ENCODE results near the gene CCDC57.

DNA sequence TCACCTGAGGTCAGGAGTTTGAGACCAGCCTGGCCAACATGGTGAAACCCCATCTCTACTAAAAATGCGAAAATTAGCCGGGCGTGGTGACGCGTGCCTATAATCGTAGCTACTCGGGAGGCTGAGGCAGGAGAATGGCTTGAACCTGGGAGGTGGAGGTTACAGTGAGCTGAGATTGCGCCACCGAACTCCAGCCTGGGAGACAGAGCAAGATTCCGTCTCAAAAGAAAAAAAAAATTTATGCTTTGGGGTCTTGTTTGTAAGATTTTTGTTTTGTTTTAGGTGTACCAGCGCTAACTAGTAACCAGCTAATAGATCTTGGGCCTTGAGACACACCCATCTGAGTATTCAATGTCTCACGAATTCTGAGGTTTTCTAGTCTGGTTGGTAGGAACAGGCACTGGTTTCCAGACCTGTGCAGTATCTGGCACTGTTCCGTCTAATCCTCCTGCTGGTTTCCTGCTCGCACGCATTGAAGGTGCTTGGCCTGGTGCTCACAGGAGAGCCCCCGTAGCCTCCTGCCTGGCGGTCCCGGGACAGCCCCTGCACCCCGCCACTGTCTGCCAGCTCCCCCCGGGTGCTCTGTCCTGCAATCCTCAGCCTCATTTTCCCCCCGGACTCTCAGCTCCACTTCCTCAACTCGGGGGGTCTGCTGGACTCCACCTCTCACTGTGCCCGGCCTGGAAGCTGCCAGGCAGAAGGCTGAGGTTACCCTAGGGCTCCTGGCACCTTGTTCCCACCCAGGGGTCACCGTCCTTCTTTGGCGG is 136.4 kb downstream of the CCDC57 start:
- TF ChIP-seq, protein P1, sequence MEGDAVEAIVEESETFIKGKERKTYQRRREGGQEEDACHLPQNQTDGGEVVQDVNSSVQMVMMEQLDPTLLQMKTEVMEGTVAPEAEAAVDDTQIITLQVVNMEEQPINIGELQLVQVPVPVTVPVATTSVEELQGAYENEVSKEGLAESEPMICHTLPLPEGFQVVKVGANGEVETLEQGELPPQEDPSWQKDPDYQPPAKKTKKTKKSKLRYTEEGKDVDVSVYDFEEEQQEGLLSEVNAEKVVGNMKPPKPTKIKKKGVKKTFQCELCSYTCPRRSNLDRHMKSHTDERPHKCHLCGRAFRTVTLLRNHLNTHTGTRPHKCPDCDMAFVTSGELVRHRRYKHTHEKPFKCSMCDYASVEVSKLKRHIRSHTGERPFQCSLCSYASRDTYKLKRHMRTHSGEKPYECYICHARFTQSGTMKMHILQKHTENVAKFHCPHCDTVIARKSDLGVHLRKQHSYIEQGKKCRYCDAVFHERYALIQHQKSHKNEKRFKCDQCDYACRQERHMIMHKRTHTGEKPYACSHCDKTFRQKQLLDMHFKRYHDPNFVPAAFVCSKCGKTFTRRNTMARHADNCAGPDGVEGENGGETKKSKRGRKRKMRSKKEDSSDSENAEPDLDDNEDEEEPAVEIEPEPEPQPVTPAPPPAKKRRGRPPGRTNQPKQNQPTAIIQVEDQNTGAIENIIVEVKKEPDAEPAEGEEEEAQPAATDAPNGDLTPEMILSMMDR (IDR thresholded peaks at IDR 0.05) = no peak
- no peak for TF ChIP-seq POLR2A (IDR thresholded peaks at IDR 0.05)

Data from thyroid gland (tissue), 4 donors.